Measurements from ENCODE around the gene C5AR2.

Gene C5AR2

DNA sequence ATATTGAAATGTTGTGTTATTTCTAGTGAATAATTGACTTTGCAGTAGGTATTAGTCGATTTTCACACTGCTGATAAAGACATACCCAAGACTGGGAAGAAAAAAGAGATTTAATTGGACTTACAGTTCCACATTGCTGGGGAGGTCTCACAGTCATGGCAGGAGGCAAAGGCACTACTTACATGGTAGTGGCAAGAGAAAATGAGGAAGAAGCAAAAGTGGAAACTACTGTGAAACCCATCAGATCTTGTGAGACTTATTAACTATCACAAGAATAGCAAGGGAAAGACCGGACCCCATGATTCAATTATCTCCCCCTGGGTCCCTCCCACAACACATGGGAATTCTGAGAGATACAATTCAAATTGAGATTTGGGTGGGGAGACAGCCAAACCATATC is 9.9 kb upstream of the C5AR2 start:
- Histone ChIP-seq H3K36me3 (ENCODE audit: low read depth) (no peaks in the 10 kb centered on the region), H3K9me3 (ENCODE audit: severe bottlenecking) (no peaks in the 10 kb centered on the region), H3K27ac (ENCODE audit: poor library complexity, severe bottlenecking) (no peak overlapping the region), H3K4me3 (ENCODE audit: severe bottlenecking) (no peak overlapping the region), H3K27me3 (ENCODE audit: insufficient read depth, poor library complexity, severe bottlenecking) (no peaks in the 10 kb centered on the region), H3K4me1 (ENCODE audit: insufficient read depth, poor library complexity, severe bottlenecking) (no peaks in the 10 kb centered on the region)
- DNase-seq (ENCODE audit: low spot score) (no peak), ATAC-seq (ENCODE audit: low read depth) (no peak)
- TF ChIP-seq, protein P1, sequence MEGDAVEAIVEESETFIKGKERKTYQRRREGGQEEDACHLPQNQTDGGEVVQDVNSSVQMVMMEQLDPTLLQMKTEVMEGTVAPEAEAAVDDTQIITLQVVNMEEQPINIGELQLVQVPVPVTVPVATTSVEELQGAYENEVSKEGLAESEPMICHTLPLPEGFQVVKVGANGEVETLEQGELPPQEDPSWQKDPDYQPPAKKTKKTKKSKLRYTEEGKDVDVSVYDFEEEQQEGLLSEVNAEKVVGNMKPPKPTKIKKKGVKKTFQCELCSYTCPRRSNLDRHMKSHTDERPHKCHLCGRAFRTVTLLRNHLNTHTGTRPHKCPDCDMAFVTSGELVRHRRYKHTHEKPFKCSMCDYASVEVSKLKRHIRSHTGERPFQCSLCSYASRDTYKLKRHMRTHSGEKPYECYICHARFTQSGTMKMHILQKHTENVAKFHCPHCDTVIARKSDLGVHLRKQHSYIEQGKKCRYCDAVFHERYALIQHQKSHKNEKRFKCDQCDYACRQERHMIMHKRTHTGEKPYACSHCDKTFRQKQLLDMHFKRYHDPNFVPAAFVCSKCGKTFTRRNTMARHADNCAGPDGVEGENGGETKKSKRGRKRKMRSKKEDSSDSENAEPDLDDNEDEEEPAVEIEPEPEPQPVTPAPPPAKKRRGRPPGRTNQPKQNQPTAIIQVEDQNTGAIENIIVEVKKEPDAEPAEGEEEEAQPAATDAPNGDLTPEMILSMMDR (IDR thresholded peaks at IDR 0.05; ENCODE audit: poor library complexity, severe bottlenecking) = no peak

DNA sequence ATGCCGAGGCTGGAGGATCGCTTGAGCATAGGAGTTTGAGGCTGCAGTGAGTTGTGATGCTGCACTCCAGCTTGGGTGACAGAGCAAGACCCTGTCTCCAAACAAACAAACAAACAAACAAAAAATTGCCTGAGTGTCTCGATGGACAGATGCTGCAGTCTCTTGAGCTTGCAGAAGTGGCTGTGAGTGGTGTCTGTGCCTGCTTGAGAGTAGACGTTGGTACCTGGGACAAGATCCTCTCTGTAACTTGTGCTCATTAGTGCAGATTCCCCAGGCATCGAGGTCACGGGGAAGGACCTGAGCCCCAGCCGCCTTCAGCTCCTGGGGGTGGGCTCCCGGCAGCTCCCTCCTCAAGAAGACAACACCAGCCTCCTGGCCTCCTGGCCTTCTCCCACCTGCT is 8.6 kb upstream of the C5AR2 start:
- TF ChIP-seq, protein P1 (IDR thresholded peaks at IDR 0.05; ENCODE audit: poor library complexity, severe bottlenecking) = no peak
- Histone ChIP-seq H3K9me3 (ENCODE audit: severe bottlenecking) (no peaks in the 10 kb centered on the region), H3K27ac (ENCODE audit: poor library complexity, severe bottlenecking) (no peak overlapping the region), H3K36me3 (ENCODE audit: low read depth) (no peaks in the 10 kb centered on the region), H3K4me3 (ENCODE audit: severe bottlenecking) (no peak overlapping the region), H3K27me3 (ENCODE audit: insufficient read depth, poor library complexity, severe bottlenecking) (no peaks in the 10 kb centered on the region), H3K4me1 (ENCODE audit: insufficient read depth, poor library complexity, severe bottlenecking) (no peaks in the 10 kb centered on the region)
- ATAC-seq (ENCODE audit: low read depth) (no peak), DNase-seq (ENCODE audit: low spot score) (no peak)

DNA sequence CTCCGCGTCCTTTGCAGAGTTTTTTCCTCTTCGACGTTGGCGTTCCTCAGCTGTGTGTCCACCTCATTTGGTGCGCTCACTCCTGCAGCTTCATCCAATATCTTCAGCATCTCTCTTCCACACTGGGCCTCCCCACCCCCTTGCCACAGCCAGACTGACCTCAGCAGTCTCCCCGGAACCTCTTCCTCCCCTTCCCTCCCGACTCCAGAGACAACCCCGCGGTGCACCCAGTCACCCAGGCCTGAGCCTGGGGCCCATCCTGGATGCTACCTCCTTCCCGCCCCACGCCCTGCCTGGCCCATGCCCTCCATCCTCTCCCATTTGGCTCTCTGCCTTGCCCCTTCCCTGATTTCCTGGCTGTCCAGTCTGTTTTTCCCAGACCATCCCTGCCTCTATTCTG is 8.1 kb upstream of the C5AR2 start:
- Histone ChIP-seq H3K27me3 (ENCODE audit: insufficient read depth, poor library complexity, severe bottlenecking) (no peaks in the 10 kb centered on the region), H3K4me1 (ENCODE audit: insufficient read depth, poor library complexity, severe bottlenecking) (no peaks in the 10 kb centered on the region), H3K27ac (ENCODE audit: poor library complexity, severe bottlenecking) (no peak overlapping the region), H3K4me3 (ENCODE audit: severe bottlenecking) (no peak overlapping the region), H3K9me3 (ENCODE audit: severe bottlenecking) (no peaks in the 10 kb centered on the region), H3K36me3 (ENCODE audit: low read depth) (no peaks in the 10 kb centered on the region)
- ATAC-seq (ENCODE audit: low read depth) (no peak), DNase-seq (ENCODE audit: low spot score) (no peak)
- TF ChIP-seq, protein P1 (IDR thresholded peaks at IDR 0.05; ENCODE audit: poor library complexity, severe bottlenecking) = no peak

DNA sequence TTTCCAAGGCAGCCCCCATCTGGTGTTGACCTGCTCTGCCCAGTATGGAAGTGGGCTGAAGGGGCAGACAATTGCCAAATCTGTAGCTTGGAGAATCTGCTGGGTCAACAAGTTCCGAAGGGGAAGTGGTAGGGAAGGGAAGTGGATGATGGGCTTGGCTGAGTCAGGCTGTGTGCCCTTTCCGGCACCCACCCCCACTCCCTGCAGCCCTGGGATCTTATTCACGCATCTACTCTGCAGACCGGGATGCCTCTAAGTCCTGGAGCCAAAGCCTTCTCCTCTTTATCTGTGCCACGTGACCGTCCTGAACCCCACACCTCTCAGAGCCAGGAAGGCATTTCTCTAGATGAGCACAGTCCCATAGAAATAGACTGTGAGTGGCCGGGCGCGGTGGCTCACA is 7.5 kb upstream of the C5AR2 start:
- Histone ChIP-seq H3K27ac (ENCODE audit: poor library complexity, severe bottlenecking) (no peak overlapping the region), H3K4me3 (ENCODE audit: severe bottlenecking) (no peak overlapping the region)
- DNase-seq (ENCODE audit: low spot score) = no peak

DNA sequence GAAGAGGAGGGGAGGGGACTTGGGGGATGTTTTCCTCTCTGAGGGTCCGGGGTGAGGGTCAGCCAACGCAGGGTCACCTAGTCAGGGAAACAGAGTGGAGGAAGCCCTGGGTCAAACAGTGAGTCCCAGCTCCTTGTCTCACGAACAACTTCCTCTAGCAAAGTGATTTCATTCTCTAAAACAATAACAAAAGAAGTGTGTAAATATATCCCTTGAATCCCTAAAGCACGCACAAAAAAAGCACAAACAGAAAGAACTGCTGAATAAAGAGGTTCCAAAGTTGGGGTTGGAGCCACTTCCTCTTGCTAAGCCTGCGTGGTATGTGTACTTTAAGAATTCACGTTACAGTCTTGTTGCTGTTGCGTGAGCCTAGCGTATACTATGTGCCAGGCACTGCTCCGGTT is 1.5 kb upstream of the C5AR2 start:
- DNase-seq (ENCODE audit: low spot score) = no peak
- Histone ChIP-seq H3K9me3 (ENCODE audit: severe bottlenecking) (no peaks in the 10 kb centered on the region), H3K4me1 (ENCODE audit: insufficient read depth, poor library complexity, severe bottlenecking) (peaks cover 5% of the 10 kb centered on the region), H3K4me3 (ENCODE audit: severe bottlenecking) (no peak overlapping the region), H3K27me3 (ENCODE audit: insufficient read depth, poor library complexity, severe bottlenecking) (no peaks in the 10 kb centered on the region), H3K36me3 (ENCODE audit: low read depth) (no peaks in the 10 kb centered on the region), H3K27ac (ENCODE audit: poor library complexity, severe bottlenecking) (no peak overlapping the region)
- TF ChIP-seq, protein P1 (IDR thresholded peaks at IDR 0.05; ENCODE audit: poor library complexity, severe bottlenecking) = no peak
- peak; percentile 42; the same call in 1 of the 3 replicates for ATAC-seq (ENCODE audit: low read depth)

More for the DNA sequence above, 7.5 kb upstream of the C5AR2 start:
- Histone ChIP-seq H3K4me1 (ENCODE audit: insufficient read depth, poor library complexity, severe bottlenecking) (no peaks in the 10 kb centered on the region), H3K27me3 (ENCODE audit: insufficient read depth, poor library complexity, severe bottlenecking) (no peaks in the 10 kb centered on the region), H3K9me3 (ENCODE audit: severe bottlenecking) (no peaks in the 10 kb centered on the region), H3K36me3 (ENCODE audit: low read depth) (no peaks in the 10 kb centered on the region)
- TF ChIP-seq, protein P1 (IDR thresholded peaks at IDR 0.05; ENCODE audit: poor library complexity, severe bottlenecking) = no peak
- ATAC-seq (ENCODE audit: low read depth) = no peak

All from RWPE2 (cell line).